ENCODE measurements around the gene CARD9.

The CARD9 gene

GRCh38 chr9:136401173-136401922 lies 27.9 kb upstream of the CARD9 start:
- no peak for DNase-seq

GRCh38 chr9:136400038-136400834 lies 26.8 kb upstream of the CARD9 start, which contains the start of gene SNAPC4:
Gene SNAPC4, minus strand, starts transcription at chr9:136400170. Its CDS starts 1,742 bp downstream, at chr9:136398428.
- DNase-seq = peak; percentile 95

DNA sequence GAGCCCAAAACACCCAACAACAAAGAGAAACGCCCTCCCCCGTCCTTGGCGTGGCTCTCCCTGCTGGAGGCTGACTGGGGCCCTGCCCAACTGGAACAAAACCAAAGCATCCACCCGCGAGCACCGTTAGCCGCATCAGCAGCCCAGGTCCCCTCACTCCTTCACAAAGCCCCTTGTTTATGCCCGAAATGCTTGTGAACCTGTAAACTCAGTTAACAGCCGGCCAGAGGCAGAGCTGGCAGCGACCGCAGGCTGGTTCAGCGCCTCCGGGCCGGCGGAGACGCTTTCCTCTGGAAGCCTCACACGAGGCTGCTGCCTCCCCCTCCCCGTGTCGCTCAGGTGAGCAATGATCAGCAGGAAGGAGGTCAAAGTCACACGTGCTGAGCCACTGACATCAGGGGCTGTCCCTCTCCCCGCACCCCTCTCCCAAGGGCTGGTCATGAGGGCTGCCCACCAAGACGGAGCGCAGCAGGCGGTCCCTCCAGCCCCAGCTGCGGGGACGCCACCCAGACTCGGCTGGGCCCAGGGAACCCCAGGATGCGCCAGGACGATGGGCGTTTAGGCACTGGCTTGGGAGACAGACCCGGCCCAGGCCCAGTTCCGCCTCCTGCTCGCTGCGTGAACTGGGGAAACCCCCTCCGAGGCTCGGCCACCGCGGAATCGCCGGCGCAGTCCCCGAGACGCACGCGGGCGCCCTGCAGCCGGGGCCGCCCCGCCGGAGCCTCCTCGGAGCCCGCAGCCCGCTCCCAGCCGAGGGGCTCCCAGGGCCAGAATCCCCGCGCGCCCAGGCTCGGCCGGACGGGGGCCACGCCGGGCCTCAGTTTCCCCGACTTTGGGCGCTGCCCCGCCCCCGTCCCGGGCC lies 25.9 kb upstream of the CARD9 start:
- peak; percentile 77 for DNase-seq

DNA sequence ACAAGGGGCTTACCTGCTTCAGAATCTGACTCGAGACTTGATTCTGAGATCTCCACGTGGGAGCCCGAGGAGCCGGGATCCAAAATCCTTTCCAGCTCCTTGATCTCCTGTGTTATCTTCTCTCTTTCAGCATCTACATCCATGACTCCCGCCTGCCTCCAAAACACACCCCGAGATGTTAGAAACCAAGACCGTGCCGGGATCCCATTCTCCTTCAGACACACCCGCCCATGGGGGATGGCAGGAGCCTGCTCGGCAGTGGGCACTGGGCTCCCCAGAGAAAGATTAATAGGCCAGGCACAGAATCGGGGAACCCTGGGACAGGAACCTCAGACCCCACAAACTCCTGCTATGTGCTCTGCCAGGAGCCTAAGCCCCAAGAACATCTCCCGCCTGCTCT lies 24.8 kb upstream of the CARD9 start:
- DNase-seq = no peak

GRCh38 chr9:136397643-136398042 lies 24.2 kb upstream of the CARD9 start:
- DNase-seq = no peak

DNA sequence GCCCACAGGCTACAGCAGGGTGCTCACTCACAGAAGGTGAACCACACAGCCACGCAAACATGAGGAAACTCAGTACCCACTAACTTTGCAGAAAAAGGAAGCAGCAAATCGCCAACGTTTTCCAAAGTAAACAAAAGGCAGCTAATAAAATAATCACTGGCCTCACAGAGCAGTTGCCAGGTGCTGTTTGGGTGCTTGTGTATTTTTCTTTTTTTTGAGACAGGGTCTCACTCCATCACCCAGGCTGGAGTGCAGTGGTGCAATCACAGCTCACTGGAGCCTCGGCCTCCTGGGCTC lies 22.7 kb upstream of the CARD9 start:
- DNase-seq = no peak

DNA sequence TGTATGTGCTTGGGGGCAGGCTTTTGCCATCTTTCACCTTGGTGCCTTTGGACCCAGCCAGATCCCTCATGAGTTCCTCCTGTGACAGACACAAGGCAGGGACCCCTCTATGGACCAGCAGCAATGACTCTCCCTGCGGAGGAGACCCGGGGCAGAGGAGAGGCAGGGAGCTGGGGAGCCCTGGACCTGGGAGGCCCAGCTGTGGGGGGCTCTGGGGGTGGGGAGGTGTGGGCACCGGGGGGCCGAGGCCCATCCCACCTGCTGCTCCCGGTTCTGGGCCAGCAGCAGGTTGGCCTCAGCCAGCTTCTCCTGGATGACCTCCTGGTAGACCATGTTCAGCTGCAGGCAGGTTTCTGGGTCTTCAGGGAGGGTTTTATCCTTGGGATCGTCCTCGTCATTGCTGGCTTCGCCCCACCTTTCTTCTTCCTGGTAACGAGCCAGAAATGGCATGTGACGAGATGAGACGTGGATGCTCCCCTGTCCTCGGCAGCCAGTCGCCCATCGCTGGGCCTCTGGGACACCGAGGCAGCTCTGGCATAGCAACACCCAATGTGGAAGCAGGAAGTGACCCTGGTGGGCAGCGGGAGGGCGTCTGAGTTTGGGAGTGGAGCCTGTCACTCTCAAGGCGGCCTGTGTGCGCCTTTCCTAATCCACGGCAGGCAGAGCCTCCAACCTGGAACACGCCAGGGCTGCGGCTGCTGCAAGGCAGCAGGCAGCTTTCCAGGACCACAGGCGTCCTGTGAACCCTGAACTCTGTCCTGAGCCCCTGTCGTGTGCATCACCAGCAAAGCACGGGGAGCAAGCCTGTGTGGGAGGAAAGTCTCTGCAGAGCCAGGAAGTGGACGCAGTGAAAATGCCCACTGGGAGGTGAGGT lies 22.1 kb upstream of the CARD9 start:
- no peak for DNase-seq

DNA sequence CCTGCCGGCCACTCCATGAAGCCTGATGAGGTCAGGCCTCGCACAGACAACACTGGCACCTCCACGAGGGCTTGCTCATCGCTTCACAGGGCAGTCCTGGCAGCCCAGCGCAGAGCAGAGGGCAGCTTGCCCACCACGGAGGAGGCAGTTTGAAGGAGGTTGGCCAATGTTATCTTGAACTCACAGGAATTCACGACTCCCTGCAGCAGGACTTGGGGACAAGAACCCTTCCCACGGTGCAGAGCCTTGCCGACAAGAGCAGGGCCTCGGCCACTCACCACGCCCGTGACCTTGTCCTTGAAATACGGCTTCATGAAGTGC lies 21.5 kb upstream of the CARD9 start:
- no peak for DNase-seq

DNA sequence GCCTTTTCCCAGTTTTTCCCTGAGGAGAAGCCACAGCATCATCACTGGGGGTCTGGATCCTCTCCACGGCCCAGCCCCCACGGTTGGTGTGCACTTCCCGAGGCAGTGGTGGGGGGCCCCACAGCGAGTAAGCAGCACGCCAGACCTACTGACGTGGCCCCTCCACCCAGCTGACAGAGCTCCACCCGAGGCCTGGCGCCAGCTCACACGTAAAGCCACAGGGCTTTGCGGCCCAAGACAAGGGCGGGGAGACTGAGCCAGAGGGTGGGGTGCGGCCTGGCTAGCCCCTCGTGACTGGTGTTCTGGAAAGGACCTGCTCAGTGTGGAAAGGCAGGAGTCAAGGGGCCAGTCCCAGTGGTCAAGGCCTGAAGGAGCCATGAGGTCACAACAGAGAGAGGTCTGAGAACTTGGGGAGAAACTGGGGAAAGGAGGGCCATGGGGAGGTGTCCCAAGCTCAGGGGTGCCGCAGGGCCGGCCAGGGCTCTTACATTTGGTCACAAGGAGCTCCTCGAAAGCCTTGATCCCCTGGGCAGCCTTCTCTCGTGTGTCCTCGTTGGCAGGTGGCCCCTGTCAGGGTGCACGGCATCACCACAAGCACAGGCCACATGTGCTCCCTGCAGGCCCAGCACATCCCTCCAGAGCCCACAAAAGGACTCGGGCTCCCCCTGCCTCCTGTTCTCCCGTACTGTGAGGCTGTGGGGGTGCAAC lies 21.0 kb upstream of the CARD9 start:
- no peak for DNase-seq

- DNase-seq = no peak
These were observed 20.1 kb upstream of the CARD9 start for GRCh38 chr9:136393531-136393930.

- no peak for DNase-seq
These were observed 19.3 kb upstream of the CARD9 start for GRCh38 chr9:136392538-136393449.

- no peak for DNase-seq
These were observed 18.5 kb upstream of the CARD9 start for GRCh38 chr9:136391737-136392537.

DNA sequence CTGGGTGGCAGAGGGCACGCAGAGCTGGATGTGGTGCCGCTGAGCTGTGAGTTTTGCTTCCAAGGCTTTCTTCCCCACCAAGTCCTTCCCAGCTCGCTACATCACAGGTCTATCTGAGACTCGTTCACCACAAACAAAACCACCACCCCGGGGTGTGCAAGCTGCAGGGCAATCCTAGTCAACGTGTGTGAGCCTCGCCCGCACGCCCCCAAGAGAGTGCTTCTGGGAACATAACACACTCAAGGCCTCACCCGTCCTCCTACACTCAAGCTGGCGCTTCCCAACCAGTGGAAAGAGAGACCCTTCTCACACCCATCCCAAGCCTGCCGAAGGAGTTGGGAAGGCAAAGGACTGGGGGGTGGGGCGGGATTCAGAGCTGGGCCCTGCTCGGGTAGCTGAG lies 15.9 kb upstream of the CARD9 start:
- DNase-seq = no peak

- DNase-seq = no peak
These were observed 13.7 kb upstream of the CARD9 start for GRCh38 chr9:136387217-136387616.

GRCh38 chr9:136386018-136386417 lies 12.5 kb upstream of the CARD9 start:
- DNase-seq = no peak

GRCh38 chr9:136385015-136385414 lies 11.5 kb upstream of the CARD9 start:
- DNase-seq = no peak

DNA sequence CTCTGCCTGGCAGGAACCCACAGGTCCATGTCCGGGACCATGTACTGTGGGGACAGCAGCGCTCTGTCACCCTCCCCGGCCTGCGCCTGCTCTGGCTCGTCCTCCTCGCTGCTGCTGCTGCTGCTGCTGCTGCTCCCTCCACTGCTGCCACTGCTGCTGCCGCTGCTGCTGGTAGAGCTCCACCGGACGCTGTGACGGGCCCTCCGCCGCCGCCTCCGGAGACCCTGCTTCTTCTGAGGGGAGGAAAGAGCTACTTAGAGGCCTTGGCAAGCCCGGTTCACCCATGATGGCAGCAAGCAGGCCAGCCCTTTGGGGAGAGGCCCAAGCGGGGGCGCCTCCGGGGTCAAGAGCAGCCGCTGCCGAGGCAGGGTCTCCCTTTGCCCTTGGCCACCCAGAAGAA lies 10.0 kb upstream of the CARD9 start:
- no peak for DNase-seq

GRCh38 chr9:136381966-136382513 lies 8.6 kb upstream of the CARD9 start:
- DNase-seq = no peak

GRCh38 chr9:136381311-136381710 lies 7.8 kb upstream of the CARD9 start:
- no peak for DNase-seq

DNA sequence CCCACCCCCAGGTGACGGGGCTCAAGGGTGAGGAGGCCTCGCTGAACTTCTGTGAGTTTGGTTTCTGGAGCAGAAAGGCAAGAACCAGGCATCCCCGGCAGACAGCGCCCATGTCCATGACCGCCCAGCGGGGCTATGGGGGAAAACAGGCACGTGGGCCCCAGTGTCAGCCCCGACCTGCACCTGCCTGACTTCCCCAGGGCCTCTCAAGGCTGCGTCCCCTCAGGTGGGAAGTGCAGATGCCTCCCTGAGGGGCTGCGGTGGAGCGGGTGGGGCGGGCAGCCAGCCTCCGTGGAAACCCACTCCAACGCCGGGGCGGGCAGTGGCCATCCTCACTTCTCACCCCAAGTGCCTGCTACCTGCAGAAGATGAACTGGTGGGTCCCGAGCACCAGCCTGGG lies 6.9 kb upstream of the CARD9 start:
- DNase-seq = no peak

Measured in activated CD8-positive, alpha-beta memory T cell treated with anti-CD3 and anti-CD28 coated beads for 24 hours (primary cell).